DMS114 treated with DMSO at 0.1 percent for 48 hours (cell line): ENCODE measurements around the gene C19orf12.
"Not testable (repeated sequence)": the region's sequence is repeated elsewhere in the genome, so short reads cannot be mapped to it uniquely, and the experiment has no call there.

Experiments
- DNase-seq: peaks from one replicate; lab custom pipeline; 2025; ENCODE audit not compliant: unreplicated experiment; lab: John Stamatoyannopoulos, UW

C19orf12 gene

GRCh38 chr19:29731331-29731850 lies 16.3 kb upstream of the C19orf12 start:
- no peak for DNase-seq

GRCh38 chr19:29727906-29728305 lies 12.8 kb upstream of the C19orf12 start:
- no peak for DNase-seq

- DNase-seq: no peak
These were observed 9.7 kb upstream of the C19orf12 start for GRCh38 chr19:29724746-29725145.

GRCh38 chr19:29724102-29724641 lies 9.1 kb upstream of the C19orf12 start:
- peak; percentile 12 for DNase-seq

- no peak for DNase-seq
These were observed 2.0 kb upstream of the C19orf12 start for GRCh38 chr19:29717051-29717450.

- peak; percentile 59 for DNase-seq
These were observed 880 bp upstream of the C19orf12 start for GRCh38 chr19:29715701-29716581.

GRCh38 chr19:29714371-29714952 lies 599 bp downstream of the C19orf12 start:
- no peak for DNase-seq

GRCh38 chr19:29712744-29713516 lies 2.1 kb downstream of the C19orf12 start:
- DNase-seq: no peak

GRCh38 chr19:29711584-29712132 lies 3.4 kb downstream of the C19orf12 start:
- no peak for DNase-seq

- DNase-seq: not testable (repeated sequence)
These were observed 5.6 kb downstream of the C19orf12 start for GRCh38 chr19:29709440-29709798.

- no peak for DNase-seq
These were observed 6.3 kb downstream of the C19orf12 start for GRCh38 chr19:29708554-29709439.

- DNase-seq: no peak
These were observed 8.4 kb downstream of the C19orf12 start for GRCh38 chr19:29706635-29707034.

GRCh38 chr19:29705706-29706105 lies 9.4 kb downstream of the C19orf12 start:
- DNase-seq: no peak

- no peak for DNase-seq
These were observed 10.2 kb downstream of the C19orf12 start for GRCh38 chr19:29704562-29705558.

GRCh38 chr19:29702963-29703320 lies 12.1 kb downstream of the C19orf12 start:
- DNase-seq: no peak

GRCh38 chr19:29702161-29702962 lies 12.7 kb downstream of the C19orf12 start:
- DNase-seq: no peak

- no peak for DNase-seq
These were observed 14.6 kb downstream of the C19orf12 start for GRCh38 chr19:29700498-29700897.

GRCh38 chr19:29699861-29700260 lies 15.2 kb downstream of the C19orf12 start:
- no peak for DNase-seq
